Panc1 (cell line): ENCODE data around the gene APP.

Source experiments
- POLR2AphosphoS5 ChIP-seq: IDR thresholded peaks from 2 replicates; pipeline ENCODE4 v1.6.1; 2012; ENCODE audit warnings: mild to moderate bottlenecking, low read depth, low read length, moderate library complexity
- SIN3A ChIP-seq: IDR thresholded peaks from 2 replicates; pipeline ENCODE4 v1.6.1; 2012; ENCODE audit warnings: low read depth, mild to moderate bottlenecking, low read length, moderate library complexity, borderline replicate concordance; ENCODE audit not compliant: insufficient read depth
- TF ChIP-seq, protein P1 (sequence below): fragments of 450-650 bp; IDR thresholded peaks from 2 replicates; pipeline ENCODE4 v1.5.1; 2017; ENCODE audit warnings: mild to moderate bottlenecking
- TF ChIP-seq, protein P2 (sequence below), 2 experiments: IDR thresholded peaks; 2 replicates each; pipeline ENCODE4 v1.6.1; 2011 to 2012; ENCODE audit warnings: low read depth in 2 of 2, control low read depth in 1 of 2, low read length in 1 of 2, mild to moderate bottlenecking in 1 of 2, moderate library complexity in 1 of 2; ENCODE audit not compliant: insufficient read depth in 1 of 2

DNA sequence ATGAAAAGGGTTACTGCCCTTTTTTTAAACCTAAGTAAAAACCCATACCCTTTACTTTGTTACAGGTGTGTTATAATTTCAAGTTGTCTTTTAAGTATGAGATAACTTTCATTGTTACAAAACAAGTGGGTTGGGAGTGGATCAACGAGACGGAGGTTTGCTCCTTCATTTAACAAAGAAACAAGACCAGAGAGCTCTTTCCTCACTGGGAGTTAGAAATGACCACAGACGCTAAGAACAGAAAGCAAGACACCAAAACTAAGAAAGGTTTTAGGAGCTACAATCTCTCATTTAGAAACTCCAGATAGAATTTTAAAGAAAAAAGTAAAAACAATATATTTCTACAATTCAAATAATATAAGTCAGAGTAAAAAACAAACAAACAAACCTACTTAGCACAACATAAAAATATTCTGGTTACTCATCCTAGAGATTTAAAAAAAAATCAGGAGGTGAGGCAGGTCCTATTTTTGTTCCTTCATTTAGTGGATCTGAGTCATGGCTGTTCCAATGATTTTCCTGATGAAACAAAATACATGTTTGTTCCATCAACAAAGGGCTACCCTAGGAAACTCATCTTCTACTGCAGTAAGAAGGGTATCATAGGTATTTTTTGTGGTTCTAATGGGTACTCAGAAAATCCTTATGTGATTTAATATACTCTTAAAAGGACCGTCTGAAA is 33.0 kb downstream of the APP start:
- no peak for TF ChIP-seq POLR2AphosphoS5
- TF ChIP-seq, protein P1, sequence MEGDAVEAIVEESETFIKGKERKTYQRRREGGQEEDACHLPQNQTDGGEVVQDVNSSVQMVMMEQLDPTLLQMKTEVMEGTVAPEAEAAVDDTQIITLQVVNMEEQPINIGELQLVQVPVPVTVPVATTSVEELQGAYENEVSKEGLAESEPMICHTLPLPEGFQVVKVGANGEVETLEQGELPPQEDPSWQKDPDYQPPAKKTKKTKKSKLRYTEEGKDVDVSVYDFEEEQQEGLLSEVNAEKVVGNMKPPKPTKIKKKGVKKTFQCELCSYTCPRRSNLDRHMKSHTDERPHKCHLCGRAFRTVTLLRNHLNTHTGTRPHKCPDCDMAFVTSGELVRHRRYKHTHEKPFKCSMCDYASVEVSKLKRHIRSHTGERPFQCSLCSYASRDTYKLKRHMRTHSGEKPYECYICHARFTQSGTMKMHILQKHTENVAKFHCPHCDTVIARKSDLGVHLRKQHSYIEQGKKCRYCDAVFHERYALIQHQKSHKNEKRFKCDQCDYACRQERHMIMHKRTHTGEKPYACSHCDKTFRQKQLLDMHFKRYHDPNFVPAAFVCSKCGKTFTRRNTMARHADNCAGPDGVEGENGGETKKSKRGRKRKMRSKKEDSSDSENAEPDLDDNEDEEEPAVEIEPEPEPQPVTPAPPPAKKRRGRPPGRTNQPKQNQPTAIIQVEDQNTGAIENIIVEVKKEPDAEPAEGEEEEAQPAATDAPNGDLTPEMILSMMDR = no peak
- TF ChIP-seq, protein P2, sequence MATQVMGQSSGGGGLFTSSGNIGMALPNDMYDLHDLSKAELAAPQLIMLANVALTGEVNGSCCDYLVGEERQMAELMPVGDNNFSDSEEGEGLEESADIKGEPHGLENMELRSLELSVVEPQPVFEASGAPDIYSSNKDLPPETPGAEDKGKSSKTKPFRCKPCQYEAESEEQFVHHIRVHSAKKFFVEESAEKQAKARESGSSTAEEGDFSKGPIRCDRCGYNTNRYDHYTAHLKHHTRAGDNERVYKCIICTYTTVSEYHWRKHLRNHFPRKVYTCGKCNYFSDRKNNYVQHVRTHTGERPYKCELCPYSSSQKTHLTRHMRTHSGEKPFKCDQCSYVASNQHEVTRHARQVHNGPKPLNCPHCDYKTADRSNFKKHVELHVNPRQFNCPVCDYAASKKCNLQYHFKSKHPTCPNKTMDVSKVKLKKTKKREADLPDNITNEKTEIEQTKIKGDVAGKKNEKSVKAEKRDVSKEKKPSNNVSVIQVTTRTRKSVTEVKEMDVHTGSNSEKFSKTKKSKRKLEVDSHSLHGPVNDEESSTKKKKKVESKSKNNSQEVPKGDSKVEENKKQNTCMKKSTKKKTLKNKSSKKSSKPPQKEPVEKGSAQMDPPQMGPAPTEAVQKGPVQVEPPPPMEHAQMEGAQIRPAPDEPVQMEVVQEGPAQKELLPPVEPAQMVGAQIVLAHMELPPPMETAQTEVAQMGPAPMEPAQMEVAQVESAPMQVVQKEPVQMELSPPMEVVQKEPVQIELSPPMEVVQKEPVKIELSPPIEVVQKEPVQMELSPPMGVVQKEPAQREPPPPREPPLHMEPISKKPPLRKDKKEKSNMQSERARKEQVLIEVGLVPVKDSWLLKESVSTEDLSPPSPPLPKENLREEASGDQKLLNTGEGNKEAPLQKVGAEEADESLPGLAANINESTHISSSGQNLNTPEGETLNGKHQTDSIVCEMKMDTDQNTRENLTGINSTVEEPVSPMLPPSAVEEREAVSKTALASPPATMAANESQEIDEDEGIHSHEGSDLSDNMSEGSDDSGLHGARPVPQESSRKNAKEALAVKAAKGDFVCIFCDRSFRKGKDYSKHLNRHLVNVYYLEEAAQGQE (IDR thresholded peaks at IDR 0.05; ENCODE audit: insufficient read depth in 1 of 2, low read depth in 2 of 2, low read length in 1 of 2) = no peak
- TF ChIP-seq SIN3A = no peak
